ENCODE measurements around the gene CFAP77.
"Not testable (repeated sequence)": the region's sequence is repeated elsewhere in the genome, so short reads cannot be mapped to it uniquely, and the experiment has no call there.

CFAP77 gene

GRCh38 chr9:132552041-132552440 is 142.0 kb downstream of the CFAP77 start:
- DNase-seq = no peak

- no peak for DNase-seq
These were observed 144.7 kb downstream of the CFAP77 start for GRCh38 chr9:132554755-132555154.

- DNase-seq = no peak
These were observed 145.5 kb downstream of the CFAP77 start for GRCh38 chr9:132555528-132555927.

GRCh38 chr9:132556235-132556634 is 146.2 kb downstream of the CFAP77 start:
- DNase-seq = no peak

GRCh38 chr9:132556714-132557113 is 146.7 kb downstream of the CFAP77 start:
- DNase-seq = no peak

DNA sequence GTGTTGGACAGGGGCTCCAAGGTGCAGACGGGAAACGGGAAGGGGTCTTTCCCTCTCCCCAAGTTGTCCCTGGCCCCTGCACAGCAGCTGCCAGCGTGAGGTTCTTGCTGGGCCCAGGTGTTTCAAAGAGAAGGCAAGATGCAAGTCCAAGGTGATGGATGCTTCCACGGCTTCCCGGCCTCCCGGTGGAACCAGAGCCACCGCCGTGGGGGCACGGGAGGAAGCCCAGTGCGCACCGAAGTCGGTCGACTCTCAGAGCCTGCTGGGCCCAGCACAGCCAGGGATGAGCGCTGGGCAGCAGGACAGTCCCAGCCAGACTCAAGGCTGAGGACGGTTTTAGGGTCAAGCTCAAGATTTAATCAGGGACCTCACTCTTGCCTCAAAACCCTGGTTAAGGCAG is 147.1 kb downstream of the CFAP77 start:
- DNase-seq = no peak

DNA sequence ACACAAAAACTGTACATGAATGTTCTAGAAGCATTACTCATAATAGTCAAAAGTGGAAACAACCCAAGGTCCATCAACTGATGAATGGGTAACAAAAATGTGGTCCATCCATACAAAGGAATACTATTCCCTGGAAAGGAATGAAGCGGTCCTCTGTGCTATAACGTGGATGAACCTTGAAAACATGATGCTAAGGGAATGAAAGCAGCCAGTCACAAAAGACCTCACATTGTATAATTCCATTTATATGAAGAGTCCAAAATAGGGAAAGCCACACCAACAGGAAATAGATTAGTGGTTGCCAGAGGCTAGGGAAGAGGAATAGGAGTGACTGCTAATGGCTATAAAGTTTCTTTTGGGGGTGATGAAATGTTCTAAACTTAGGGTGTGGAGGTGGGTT is 149.7 kb downstream of the CFAP77 start:
- no peak for DNase-seq

DNA sequence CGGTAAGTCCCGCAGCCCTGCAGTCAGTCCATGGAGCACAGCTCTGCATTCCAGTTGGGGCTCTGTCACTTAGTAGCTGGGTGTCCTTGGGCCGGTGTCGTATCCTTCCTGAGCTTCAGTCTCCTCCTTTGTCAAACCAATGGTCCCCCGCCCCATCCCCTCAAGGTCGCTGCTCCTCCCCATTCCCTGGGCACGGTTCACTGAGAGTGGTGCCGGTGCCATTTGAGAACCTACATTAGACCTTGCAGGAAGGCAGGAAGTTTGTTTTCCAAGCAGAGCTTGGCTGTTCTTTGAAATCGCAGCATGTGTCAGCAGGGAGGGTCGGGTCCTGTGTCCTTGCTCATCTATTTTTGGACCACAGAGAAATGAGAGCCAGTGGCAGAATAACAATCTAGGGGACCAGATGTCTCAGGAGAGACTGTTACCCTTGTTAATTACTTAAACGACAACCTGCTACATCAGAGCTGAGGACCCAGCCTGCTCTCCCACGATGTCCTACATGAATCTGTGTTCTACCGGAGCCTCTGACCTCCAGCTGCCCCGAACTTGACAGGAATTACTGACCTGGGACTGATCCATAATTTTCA is 150.7 kb downstream of the CFAP77 start:
- DNase-seq = no peak

- DNase-seq = no peak
These were observed 152.2 kb downstream of the CFAP77 start for GRCh38 chr9:132562306-132562573.

DNA sequence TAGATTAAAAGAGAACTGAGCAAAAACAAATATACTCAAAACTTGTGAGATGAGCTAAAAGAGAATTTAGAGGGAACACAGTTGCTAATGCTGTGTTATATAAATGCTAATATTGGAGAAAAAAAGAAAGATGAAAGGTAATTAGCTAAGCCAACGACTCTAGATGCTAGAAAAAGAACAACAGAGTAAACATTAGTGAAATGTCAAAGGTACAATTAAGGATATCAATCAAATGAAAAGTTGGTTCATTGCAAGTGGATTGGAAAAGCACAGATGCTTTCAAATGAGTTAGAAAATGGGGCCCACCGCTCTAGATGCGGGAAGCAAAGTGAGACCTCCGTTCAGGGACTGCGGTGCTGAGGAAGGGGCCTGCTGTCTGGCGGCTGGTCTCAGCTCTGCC is 154.5 kb downstream of the CFAP77 start:
- DNase-seq = no peak

DNA sequence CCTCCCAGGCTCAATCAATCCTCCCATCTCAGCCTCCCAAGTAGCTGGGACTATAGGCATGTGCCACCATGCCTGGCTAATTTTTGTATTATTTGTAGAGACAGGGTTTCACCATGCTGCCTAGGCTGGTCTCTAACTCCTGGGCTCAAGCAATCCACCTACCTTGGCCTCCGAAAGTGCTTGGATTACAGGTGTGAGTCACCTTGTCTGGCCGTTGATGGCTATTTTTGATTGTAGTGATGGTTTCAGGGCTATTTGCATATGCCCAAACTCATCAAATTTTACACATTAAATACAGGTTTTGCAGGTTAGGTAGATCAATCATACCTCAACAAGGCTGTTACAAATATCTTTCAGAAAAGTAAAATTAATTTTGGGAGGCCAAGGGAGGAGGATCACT is 158.8 kb downstream of the CFAP77 start:
- not testable (repeated sequence) for DNase-seq

DNA sequence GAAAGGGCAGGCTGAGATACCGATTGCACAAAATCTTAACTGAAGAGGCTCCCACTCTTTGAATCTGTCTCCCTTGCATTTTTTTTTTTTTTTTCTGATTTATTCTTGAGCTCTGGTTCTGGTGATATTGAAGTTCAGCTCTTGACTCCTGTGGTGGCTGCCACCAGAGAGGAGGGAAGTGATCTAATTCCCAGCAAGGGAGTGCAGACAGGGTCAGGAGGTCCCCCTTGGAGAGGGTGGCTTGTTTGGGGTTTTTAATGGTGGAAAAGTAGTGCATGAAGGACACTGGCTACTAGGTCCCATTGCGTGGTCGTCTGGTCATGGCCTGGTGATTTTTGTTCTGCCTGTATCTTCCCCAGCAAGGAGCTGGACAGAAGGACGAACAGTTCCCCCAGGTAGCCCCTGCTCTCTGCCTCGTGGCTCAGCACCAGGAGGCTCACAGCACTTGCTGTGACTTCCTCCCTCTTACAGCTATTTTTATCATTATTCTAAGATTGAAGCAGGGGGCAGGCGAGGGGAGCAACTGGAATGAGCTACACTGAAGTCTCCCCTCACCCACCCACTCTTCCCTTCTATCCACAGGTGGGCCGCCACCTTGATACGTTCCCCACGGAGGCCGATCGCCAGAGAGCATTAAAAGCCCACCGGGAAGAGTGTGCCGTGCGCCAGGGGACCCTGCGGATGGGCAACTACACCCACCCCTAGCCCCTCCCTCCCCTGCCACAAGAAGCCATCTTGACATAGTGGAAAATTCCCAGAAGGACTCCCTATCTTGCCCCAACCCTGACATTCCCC is 162.0 kb downstream of the CFAP77 start:
- no peak for DNase-seq

DNA sequence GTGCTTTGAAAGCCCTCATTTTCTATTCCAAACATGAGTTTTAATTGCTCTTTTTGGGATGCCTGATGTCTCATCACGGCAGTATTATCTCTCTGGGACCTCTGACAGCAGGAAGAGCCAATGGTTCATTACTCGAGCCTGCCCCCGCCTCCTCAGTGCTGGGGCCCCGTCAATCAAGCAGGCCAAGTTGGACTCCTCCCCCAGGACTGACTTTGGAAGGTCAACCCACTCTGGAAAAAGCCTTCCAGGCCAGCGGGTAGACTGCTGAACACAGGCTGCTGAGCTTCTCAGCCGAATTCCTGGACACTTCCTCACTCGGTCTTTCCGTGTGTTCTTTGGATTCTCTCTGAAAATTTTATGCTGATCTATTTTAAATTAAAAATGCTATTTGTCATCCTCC is 162.9 kb downstream of the CFAP77 start:
- no peak for DNase-seq

DNA sequence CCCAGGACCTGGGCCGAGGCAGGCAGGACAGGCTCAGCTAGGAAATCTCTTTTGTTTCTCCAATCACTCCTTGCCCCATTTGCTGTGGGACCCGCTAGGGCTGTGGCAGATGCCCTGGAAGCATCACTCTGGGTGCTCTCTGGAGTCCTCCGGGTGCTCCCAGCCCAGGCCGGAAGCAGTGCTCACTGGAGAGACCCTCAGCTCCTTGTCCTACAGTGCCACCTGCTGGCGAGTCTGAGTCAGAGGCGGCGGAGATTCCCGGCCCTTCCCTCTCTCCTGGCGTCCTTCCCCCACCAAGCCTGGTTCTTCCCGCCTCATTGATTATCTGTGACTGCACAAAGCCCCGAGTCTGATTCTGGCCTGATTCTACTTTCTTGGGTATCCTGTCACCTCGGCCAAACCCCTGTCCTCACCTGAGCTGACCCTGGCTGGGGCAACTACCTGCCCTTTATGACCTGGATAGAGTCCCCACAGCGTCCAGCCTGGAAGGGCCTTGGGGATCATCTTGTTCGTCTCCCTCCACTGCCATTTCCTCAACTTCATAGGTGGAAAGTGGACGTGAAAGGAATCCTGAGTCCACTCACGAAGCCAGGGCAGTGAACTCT is 165.1 kb downstream of the CFAP77 start:
- peak; percentile 26 to 55 for DNase-seq

- no peak for DNase-seq
These were observed 165.8 kb downstream of the CFAP77 start for GRCh38 chr9:132575811-132576210.

- no peak for DNase-seq
These were observed 167.1 kb downstream of the CFAP77 start for GRCh38 chr9:132577119-132577518.

DNA sequence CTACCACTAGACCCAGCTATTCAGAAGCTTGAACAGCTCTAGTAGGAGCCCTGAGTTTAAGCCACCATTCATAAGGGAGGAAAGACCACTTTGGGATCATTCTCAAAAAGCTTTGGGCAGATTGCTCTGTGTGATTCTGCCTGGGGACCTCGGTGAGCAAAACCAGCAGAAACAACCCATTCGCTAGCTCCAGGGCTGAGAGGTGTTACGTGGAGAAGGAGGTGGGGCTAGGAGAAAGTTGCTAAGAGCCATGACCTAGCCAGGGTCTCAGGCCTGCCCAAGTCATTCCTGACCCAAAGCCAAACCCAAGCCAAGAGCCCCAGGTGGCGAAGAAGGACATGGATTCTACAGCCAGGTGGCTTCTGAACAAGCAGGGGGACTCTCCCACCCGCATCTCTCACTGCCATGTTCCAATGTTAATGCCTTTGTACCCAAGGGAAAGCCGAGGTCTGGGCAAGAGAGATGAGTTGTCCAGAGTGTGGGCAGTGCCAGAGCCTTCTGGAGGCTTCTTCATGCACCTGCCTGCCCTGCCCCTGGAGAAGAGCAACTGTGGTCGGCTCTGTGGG is 168.4 kb downstream of the CFAP77 start:
- no peak for DNase-seq

GRCh38 chr9:132579427-132579798 is 169.4 kb downstream of the CFAP77 start:
- no peak for DNase-seq

- no peak for DNase-seq
These were observed 172.3 kb downstream of the CFAP77 start, which contains the start of gene BARHL1 for GRCh38 chr9:132582276-132582785. TSS of gene BARHL1 (plus strand) at chr9:132582606. CDS start at chr9:132582798, 192 bp downstream.

DNA sequence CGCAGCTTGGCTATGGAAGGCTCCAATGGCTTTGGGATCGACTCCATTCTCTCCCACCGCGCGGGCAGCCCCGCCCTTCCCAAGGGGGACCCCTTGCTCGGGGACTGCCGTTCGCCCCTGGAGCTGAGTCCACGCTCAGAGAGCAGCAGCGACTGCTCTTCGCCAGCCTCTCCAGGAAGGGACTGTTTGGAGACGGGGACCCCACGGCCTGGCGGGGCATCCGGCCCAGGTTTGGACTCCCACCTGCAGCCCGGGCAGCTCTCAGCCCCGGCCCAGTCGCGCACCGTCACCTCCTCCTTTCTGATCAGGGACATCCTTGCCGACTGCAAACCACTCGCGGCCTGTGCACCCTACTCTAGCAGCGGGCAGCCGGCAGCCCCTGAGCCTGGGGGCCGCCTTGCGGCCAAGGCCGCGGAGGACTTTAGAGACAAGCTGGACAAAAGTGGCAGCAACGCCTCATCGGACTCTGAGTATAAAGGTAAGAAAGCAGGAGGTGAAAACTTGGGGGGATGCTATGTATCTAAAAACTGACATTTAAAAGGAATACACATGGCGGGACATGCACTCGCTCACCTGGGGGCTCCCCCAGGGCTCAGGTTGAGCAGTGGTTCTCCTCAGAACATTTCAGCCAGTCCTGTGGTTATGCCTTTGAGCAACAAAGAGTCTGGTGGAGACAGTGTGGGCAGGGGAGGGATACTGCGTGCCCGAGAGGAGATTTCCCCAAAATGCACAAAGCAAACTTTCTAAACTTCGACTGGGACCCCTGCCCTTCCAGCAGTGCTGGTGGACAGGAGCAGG is 173.0 kb downstream of the CFAP77 start:
- DNase-seq = no peak

DNA sequence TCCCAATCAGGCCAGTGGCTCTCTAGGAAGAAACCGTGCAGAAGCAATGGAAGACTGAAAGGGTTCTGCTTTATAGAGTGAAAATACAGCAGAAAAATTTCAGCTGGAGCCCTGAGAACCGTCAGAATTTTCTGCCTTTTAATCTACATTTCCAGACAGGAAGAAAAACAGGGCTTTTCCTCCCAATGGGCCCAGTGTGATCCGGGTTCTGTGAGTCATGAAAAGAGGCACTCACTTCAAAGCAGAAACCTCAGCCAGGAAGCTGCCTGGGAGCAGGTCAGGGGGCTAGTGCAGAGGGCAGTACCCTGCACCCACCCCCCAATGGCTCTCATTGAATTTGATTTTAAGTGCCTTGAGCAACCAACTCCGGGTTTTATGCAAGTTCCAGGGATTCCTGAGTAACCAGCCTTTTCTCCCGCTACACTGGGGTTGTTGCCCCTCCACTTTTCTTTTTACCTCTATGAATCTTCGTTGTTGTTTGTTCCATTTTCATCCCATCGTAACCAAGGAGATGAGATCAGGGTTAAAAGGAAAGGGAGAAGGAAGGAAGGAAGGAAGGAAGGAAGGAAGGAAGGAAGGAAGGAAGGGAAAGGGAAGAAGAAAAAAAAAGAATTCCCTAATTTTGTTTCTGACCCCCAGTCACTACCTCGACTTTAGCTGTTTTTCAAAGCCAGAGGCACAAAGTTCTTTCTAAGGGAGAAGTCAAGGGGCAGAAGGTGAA is 173.7 kb downstream of the CFAP77 start:
- no peak for DNase-seq
